ENCODE data around the gene ITPR1. TPM values are rescaled to one million over a fixed set of nuclear protein-coding genes. Genes with fewer than 3 reads are reported as not detected.

The ITPR1 gene
- polyA plus RNA-seq, 1 donor from 2014 or later: 2.1 TPM

GRCh38 chr3:4505688-4506558 is 12.8 kb downstream of the ITPR1 start:
- no peak overlapping the region for H2AFZ ChIP-seq (ENCODE audit: low read depth, low read length)
- no peaks in the 10 kb centered on the region for H3K9me3 ChIP-seq (ENCODE audit: low read length)
- H3K9ac ChIP-seq (ENCODE audit: low read length): no peak overlapping the region

DNA sequence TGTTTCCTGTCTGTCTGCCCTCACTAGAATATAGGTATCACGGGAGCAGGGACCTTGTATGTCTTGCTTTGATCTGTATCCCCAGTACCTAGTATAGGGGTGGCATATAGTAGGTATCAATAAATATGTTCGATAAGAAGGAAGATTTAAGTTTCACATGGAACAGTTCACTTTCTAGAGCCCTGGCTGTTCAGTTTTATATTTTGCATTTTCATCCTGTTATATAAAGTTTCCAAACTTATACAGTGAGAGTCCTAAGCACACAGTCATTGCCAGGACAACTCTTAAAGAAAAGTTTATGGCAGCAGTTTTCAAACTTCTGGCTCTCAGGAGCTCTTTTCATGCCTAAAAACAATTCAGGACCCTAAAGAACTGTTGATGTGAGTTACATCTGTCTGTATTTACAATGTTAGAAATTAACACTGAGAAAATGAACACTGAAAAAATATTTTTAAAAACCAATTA is 13.4 kb downstream of the ITPR1 start:
- Histone ChIP-seq H2AFZ (ENCODE audit: low read depth, low read length) (no peak overlapping the region), H3K9ac (ENCODE audit: low read length) (no peak overlapping the region), H3K9me2 (ENCODE audit: insufficient read depth, low read length) (no peaks in the 10 kb centered on the region), H3K27ac (ENCODE audit: low read length) (no peak overlapping the region), H3K4me2 (ENCODE audit: low read length) (no peak overlapping the region), H3K27me3 (ENCODE audit: insufficient read depth, low read depth, low read length) (no peaks in the 10 kb centered on the region), H3K4me3 (ENCODE audit: low read length) (no peak overlapping the region), H4K20me1 (ENCODE audit: insufficient read depth) (no peaks in the 10 kb centered on the region), H3K36me3 (ENCODE audit: insufficient read depth, low read length) (no peaks in the 10 kb centered on the region), H3K79me2 (replicated peaks; ENCODE audit: insufficient read depth, low read length) (no peaks in the 10 kb centered on the region), H3K9me3 (ENCODE audit: low read length) (no peaks in the 10 kb centered on the region), H3F3A (ENCODE audit: insufficient read depth, low read length, poor library complexity, severe bottlenecking) (no peaks in the 10 kb centered on the region)
- TF ChIP-seq EZH2 (IDR thresholded peaks at IDR 0.05; ENCODE audit: borderline replicate concordance, insufficient read depth, low read length, poor library complexity, severe bottlenecking) (no peak), TAF1 (IDR thresholded peaks at IDR 0.05; ENCODE audit: low read depth) (no peak), CTCF (IDR thresholded peaks at IDR 0.05; ENCODE audit: poor library complexity, severe bottlenecking) (no peak), POLR2AphosphoS5 (IDR thresholded peaks at IDR 0.05) (no peak), RAD21 (conservative IDR thresholded peaks at IDR 0.05) (no peak), MXI1 (conservative IDR thresholded peaks at IDR 0.05; ENCODE audit: poor library complexity, severe bottlenecking) (no peak), SMC3 (conservative IDR thresholded peaks at IDR 0.05; ENCODE audit: poor library complexity) (no peak), EP300 (conservative IDR thresholded peaks at IDR 0.05; ENCODE audit: poor library complexity, severe bottlenecking) (no peak)
- TF ChIP-seq, protein P1, sequence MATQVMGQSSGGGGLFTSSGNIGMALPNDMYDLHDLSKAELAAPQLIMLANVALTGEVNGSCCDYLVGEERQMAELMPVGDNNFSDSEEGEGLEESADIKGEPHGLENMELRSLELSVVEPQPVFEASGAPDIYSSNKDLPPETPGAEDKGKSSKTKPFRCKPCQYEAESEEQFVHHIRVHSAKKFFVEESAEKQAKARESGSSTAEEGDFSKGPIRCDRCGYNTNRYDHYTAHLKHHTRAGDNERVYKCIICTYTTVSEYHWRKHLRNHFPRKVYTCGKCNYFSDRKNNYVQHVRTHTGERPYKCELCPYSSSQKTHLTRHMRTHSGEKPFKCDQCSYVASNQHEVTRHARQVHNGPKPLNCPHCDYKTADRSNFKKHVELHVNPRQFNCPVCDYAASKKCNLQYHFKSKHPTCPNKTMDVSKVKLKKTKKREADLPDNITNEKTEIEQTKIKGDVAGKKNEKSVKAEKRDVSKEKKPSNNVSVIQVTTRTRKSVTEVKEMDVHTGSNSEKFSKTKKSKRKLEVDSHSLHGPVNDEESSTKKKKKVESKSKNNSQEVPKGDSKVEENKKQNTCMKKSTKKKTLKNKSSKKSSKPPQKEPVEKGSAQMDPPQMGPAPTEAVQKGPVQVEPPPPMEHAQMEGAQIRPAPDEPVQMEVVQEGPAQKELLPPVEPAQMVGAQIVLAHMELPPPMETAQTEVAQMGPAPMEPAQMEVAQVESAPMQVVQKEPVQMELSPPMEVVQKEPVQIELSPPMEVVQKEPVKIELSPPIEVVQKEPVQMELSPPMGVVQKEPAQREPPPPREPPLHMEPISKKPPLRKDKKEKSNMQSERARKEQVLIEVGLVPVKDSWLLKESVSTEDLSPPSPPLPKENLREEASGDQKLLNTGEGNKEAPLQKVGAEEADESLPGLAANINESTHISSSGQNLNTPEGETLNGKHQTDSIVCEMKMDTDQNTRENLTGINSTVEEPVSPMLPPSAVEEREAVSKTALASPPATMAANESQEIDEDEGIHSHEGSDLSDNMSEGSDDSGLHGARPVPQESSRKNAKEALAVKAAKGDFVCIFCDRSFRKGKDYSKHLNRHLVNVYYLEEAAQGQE (IDR thresholded peaks at IDR 0.05; ENCODE audit: borderline replicate concordance): no peak

More at GRCh38 chr3:4505688-4506558, 12.8 kb downstream of the ITPR1 start:
- no peaks in the 10 kb centered on the region for H3F3A ChIP-seq (ENCODE audit: insufficient read depth, low read length, poor library complexity, severe bottlenecking)
- no peak overlapping the region for H3K27ac ChIP-seq (ENCODE audit: low read length)
- no peaks in the 10 kb centered on the region for H3K79me2 ChIP-seq (replicated peaks; ENCODE audit: insufficient read depth, low read length)
- no peaks in the 10 kb centered on the region for H3K27me3 ChIP-seq (ENCODE audit: insufficient read depth, low read depth, low read length)
- no peak overlapping the region for H3K4me2 ChIP-seq (ENCODE audit: low read length)
- no peaks in the 10 kb centered on the region for H3K36me3 ChIP-seq (ENCODE audit: insufficient read depth, low read length)
- TF ChIP-seq EZH2 (IDR thresholded peaks at IDR 0.05; ENCODE audit: borderline replicate concordance, insufficient read depth, low read length, poor library complexity, severe bottlenecking): no peak
- H3K4me3 ChIP-seq (ENCODE audit: low read length): no peak overlapping the region
- no peaks in the 10 kb centered on the region for H4K20me1 ChIP-seq (ENCODE audit: insufficient read depth)
- no peaks in the 10 kb centered on the region for H3K9me2 ChIP-seq (ENCODE audit: insufficient read depth, low read length)

Data from neural cell (in vitro differentiated cells).